Hepatocyte (in vitro differentiated cells): ENCODE measurements around the gene TENM4. TPM values are rescaled to one million over a fixed set of nuclear protein-coding genes. Genes with fewer than 3 reads are reported as not detected.

ENCODE experiments used
- DNase-seq: peaks from one replicate; pipeline ENCODE4 v3.0.0-alpha.2; 2016; ENCODE audit warnings: low spot score
- H2AFZ ChIP-seq: fragments of 200-600 bp; sonication (generic); 2 replicates; pipeline ENCODE4 v1.6.0; 2016; ENCODE audit warnings: antibody characterized with exemption, mild to moderate bottlenecking
- H3K27ac ChIP-seq: fragments of 200-600 bp; sonication (generic); 2 replicates; pipeline ENCODE4 v1.5.1; 2016; ENCODE audit warnings: mild to moderate bottlenecking
- H3K27me3 ChIP-seq: fragments of 200-600 bp; sonication (generic); 2 replicates; pipeline ENCODE4 v1.6.1; 2016
- H3K36me3 ChIP-seq: fragments of 200-600 bp; sonication (generic); replicated peaks from 2 replicates; pipeline ENCODE4 v1.5.1; 2016; ENCODE audit warnings: low read depth; ENCODE audit not compliant: insufficient read depth
- H3K4me1 ChIP-seq: fragments of 200-600 bp; sonication (generic); 2 replicates; pipeline ENCODE4 v1.5.1; 2016; ENCODE audit warnings: mild to moderate bottlenecking, moderate library complexity; ENCODE audit not compliant: insufficient read depth
- H3K4me2 ChIP-seq: fragments of 200-600 bp; sonication (generic); 2 replicates; pipeline ENCODE4 v1.6.0; 2016
- H3K4me3 ChIP-seq: fragments of 200-600 bp; sonication (generic); 2 replicates; pipeline ENCODE4 v1.5.1; 2016; ENCODE audit warnings: mild to moderate bottlenecking
- H3K79me2 ChIP-seq: fragments of 200-600 bp; sonication (generic); 2 replicates; pipeline ENCODE4 v1.6.0; 2017; ENCODE audit warnings: mild to moderate bottlenecking
- H3K9me2 ChIP-seq: fragments of 200-600 bp; sonication (generic); replicated peaks from 2 replicates; pipeline ENCODE4 v1.6.0; 2017; ENCODE audit warnings: mild to moderate bottlenecking; ENCODE audit not compliant: insufficient read depth
- H3K9me3 ChIP-seq: fragments of 200-600 bp; sonication (generic); 2 replicates; pipeline ENCODE4 v1.5.1; 2016; ENCODE audit warnings: low read depth, mild to moderate bottlenecking
- H4K20me1 ChIP-seq: fragments of 200-600 bp; sonication (generic); 2 replicates; pipeline ENCODE4 v1.6.0; 2016; ENCODE audit warnings: mild to moderate bottlenecking; ENCODE audit not compliant: insufficient read depth, poor library complexity, severe bottlenecking
- EZH2 ChIP-seq: fragments of 200-600 bp; sonication (generic); IDR thresholded peaks from 2 replicates; pipeline ENCODE4 v1.6.1; 2016; ENCODE audit warnings: antibody characterized with exemption, mild to moderate bottlenecking, borderline replicate concordance
- EZH2phosphoT487 ChIP-seq: fragments of 200-600 bp; sonication (generic); IDR thresholded peaks from one replicate; pipeline ENCODE4 v1.6.1; 2018; ENCODE audit warnings: antibody characterized with exemption, mild to moderate bottlenecking, low read depth, moderate library complexity; ENCODE audit not compliant: unreplicated experiment, severe bottlenecking
- WGBS: methylation state at CpG from one replicate; pipeline ENCODE4 v1.1.6; 2016; ENCODE audit warnings: low lambda C conversion rate; ENCODE audit errors: missing lambda C conversion rate; 5-methylcytosine and 5-hydroxymethylcytosine counted together
- polyA plus RNA-seq: library from polyadenylated mRNA; unstranded; fragments of >200 nt; fragmentation: Nextera tagmentation; extraction: Ambion mirVana; gene quantifications from 2 replicates; pipeline ENCODE4 v1.2.1, GENCODE V29; 2016
- total RNA-seq: library from RNA; depleted of rRNA; stranded (reverse); fragments of >200 nt; gene quantifications from 2 replicates; pipeline ENCODE4 v1.2.3, GENCODE V29; 2014
- TF ChIP-seq, protein P1 (sequence below): fragments of 200-600 bp; sonication (generic); IDR thresholded peaks from 2 replicates; pipeline ENCODE4 v1.5.1; 2016; ENCODE audit warnings: antibody characterized with exemption, mild to moderate bottlenecking; ENCODE audit not compliant: poor library complexity

The TENM4 gene
- total and polyA plus RNA-seq, 2 experiments from 2014 or later, result 18.4 to 18.7 TPM

DNA sequence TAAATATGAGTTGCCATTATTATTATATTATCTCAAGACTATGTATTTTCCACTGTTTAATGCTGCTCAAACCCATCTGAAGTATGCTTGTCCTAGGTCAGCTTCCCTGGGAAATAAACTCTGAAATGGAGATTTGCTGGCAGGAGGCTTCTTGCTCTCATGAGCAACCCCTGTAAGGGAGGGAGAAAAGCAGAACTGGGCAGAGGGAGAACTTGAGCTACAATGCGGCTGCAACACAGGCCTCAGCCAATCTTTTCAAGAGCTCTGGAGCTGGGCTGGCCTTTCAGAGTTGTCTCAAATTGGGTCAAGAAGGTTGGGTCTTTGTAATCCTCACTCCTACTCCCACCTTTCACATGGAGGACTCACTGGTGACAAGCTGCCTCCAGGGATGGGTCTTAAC is 412.6 kb downstream of the TENM4 start:
- WGBS, result 100% methylated on average over 1 of the region's 1 CpG
- Histone ChIP-seq H3K9me3 (no peaks in the 10 kb centered on the region), H4K20me1 (no peaks in the 10 kb centered on the region), H3K36me3 (no peaks in the 10 kb centered on the region), H3K27ac (no peak overlapping the region), H3K9me2 (no peaks in the 10 kb centered on the region), H3K27me3 (no peaks in the 10 kb centered on the region), H3K4me3 (no peak overlapping the region), H3K4me1 (peaks cover 5% of the 10 kb centered on the region), H3K79me2 (no peaks in the 10 kb centered on the region), H2AFZ (no peak overlapping the region), H3K4me2 (no peak overlapping the region)
- no peak for DNase-seq
- TF ChIP-seq EZH2phosphoT487 (no peak), EZH2 (no peak)
- TF ChIP-seq, protein P1, sequence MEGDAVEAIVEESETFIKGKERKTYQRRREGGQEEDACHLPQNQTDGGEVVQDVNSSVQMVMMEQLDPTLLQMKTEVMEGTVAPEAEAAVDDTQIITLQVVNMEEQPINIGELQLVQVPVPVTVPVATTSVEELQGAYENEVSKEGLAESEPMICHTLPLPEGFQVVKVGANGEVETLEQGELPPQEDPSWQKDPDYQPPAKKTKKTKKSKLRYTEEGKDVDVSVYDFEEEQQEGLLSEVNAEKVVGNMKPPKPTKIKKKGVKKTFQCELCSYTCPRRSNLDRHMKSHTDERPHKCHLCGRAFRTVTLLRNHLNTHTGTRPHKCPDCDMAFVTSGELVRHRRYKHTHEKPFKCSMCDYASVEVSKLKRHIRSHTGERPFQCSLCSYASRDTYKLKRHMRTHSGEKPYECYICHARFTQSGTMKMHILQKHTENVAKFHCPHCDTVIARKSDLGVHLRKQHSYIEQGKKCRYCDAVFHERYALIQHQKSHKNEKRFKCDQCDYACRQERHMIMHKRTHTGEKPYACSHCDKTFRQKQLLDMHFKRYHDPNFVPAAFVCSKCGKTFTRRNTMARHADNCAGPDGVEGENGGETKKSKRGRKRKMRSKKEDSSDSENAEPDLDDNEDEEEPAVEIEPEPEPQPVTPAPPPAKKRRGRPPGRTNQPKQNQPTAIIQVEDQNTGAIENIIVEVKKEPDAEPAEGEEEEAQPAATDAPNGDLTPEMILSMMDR, result no peak

DNA sequence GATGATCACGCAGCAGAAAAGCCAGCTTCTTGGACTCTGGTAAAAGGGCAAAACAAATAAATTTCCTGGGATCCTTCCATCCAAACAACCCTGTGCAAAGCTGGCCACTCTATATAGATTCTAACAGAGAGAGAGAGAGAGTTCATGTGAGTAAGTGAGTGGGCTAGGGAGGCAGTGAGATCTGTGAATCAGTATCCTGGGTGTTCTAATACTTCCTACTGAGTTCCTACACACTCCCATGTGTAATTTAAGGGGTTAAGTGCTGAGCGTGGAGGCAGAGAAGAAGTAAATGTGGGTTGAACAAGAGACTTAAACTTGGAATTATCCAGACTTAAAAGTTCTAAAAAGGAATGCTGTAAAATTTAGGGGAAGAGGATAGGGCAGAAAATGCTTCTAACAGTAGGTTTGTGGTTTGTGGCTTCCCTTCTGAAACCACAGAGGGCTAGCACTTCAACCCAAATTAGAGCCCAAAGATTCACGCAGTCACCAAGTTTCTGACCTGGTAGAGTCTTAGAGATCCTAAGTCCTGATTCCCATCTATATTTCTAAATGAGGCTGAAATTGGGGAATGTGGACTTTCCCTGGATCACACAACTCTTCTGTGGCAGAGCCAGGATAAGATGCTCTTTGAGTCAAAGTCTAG is 413.9 kb downstream of the TENM4 start:
- Histone ChIP-seq H3K4me1 (peaks cover 5% of the 10 kb centered on the region), H4K20me1 (no peaks in the 10 kb centered on the region), H3K4me2 (no peak overlapping the region), H2AFZ (no peak overlapping the region), H3K79me2 (no peaks in the 10 kb centered on the region), H3K9me2 (no peaks in the 10 kb centered on the region), H3K27ac (no peak overlapping the region), H3K4me3 (no peak overlapping the region), H3K27me3 (no peaks in the 10 kb centered on the region), H3K9me3 (no peaks in the 10 kb centered on the region), H3K36me3 (no peaks in the 10 kb centered on the region)
- TF ChIP-seq, protein P1, result no peak
- TF ChIP-seq EZH2phosphoT487 (no peak), EZH2 (no peak)
- 54% methylated on average over 3 of the region's 3 CpGs for WGBS
- no peak for DNase-seq

DNA sequence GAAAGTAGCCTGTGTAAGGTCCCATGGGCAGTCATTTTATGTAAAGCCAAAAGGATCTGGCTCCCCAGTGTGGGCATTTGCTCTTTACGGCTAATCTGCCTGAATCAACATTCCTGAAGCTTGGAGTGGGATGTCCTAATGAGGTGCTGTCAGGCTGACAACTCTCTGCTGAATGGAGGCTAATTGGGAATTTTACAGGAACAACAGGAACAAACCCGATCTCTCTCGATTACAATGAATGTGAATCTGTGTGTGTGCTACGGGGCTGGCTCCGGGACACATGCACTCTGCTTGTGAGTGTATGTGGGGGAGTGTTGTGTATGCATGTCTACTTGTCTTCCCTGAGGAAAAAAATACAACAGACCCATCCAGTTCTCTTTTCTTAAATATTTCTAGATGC is 415.2 kb downstream of the TENM4 start:
- H3K27me3 ChIP-seq, result no peaks in the 10 kb centered on the region
- no peaks in the 10 kb centered on the region for H3K79me2 ChIP-seq
- H4K20me1 ChIP-seq, result no peaks in the 10 kb centered on the region
- no peak for DNase-seq
- peaks cover 5% of the 10 kb centered on the region for H3K4me1 ChIP-seq
- H3K27ac ChIP-seq, result no peak overlapping the region
- WGBS, result 45% methylated on average over 5 of the region's 5 CpGs
- H3K4me3 ChIP-seq, result no peak overlapping the region
- no peak for TF ChIP-seq EZH2phosphoT487
- TF ChIP-seq, protein P1, result no peak
- no peak for TF ChIP-seq EZH2
- no peaks in the 10 kb centered on the region for H3K9me2 ChIP-seq
- no peak overlapping the region for H2AFZ ChIP-seq
- H3K36me3 ChIP-seq, result no peaks in the 10 kb centered on the region
- no peaks in the 10 kb centered on the region for H3K9me3 ChIP-seq
- H3K4me2 ChIP-seq, result no peak overlapping the region
